Measurements from ENCODE around the gene INPP5D.

INPP5D gene

GRCh38 chr2:233186851-233187250, 126.7 kb downstream of the INPP5D start:
- no peak for TF ChIP-seq RAD21 (IDR thresholded peaks at IDR 0.05; ENCODE audit: low read depth)
- TF ChIP-seq TCF12 (IDR thresholded peaks at IDR 0.05; ENCODE audit: low read depth), result no peak
- no peak for TF ChIP-seq NFIC (IDR thresholded peaks at IDR 0.05)
- no peak for TF ChIP-seq EP300 (IDR thresholded peaks at IDR 0.05; ENCODE audit: borderline replicate concordance)
- no peak for TF ChIP-seq TAF1 (IDR thresholded peaks at IDR 0.05; ENCODE audit: low read depth)
- TF ChIP-seq EGR1 (IDR thresholded peaks at IDR 0.05), result no peak
- TF ChIP-seq, protein P1, sequence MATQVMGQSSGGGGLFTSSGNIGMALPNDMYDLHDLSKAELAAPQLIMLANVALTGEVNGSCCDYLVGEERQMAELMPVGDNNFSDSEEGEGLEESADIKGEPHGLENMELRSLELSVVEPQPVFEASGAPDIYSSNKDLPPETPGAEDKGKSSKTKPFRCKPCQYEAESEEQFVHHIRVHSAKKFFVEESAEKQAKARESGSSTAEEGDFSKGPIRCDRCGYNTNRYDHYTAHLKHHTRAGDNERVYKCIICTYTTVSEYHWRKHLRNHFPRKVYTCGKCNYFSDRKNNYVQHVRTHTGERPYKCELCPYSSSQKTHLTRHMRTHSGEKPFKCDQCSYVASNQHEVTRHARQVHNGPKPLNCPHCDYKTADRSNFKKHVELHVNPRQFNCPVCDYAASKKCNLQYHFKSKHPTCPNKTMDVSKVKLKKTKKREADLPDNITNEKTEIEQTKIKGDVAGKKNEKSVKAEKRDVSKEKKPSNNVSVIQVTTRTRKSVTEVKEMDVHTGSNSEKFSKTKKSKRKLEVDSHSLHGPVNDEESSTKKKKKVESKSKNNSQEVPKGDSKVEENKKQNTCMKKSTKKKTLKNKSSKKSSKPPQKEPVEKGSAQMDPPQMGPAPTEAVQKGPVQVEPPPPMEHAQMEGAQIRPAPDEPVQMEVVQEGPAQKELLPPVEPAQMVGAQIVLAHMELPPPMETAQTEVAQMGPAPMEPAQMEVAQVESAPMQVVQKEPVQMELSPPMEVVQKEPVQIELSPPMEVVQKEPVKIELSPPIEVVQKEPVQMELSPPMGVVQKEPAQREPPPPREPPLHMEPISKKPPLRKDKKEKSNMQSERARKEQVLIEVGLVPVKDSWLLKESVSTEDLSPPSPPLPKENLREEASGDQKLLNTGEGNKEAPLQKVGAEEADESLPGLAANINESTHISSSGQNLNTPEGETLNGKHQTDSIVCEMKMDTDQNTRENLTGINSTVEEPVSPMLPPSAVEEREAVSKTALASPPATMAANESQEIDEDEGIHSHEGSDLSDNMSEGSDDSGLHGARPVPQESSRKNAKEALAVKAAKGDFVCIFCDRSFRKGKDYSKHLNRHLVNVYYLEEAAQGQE (IDR thresholded peaks at IDR 0.05; ENCODE audit: low read depth), result no peak
- TF ChIP-seq, protein P2, sequence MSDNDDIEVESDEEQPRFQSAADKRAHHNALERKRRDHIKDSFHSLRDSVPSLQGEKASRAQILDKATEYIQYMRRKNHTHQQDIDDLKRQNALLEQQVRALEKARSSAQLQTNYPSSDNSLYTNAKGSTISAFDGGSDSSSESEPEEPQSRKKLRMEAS (IDR thresholded peaks at IDR 0.05), result no peak
- no peak for TF ChIP-seq TEAD4 (IDR thresholded peaks at IDR 0.05)
- no peak for TF ChIP-seq YY1 (IDR thresholded peaks at IDR 0.05; ENCODE audit: low read depth)
- no peak for TF ChIP-seq CREB1 (IDR thresholded peaks at IDR 0.05; ENCODE audit: low read depth)
- no peak for TF ChIP-seq ZBTB7A (IDR thresholded peaks at IDR 0.05; ENCODE audit: low read depth)
- TF ChIP-seq, protein P3, sequence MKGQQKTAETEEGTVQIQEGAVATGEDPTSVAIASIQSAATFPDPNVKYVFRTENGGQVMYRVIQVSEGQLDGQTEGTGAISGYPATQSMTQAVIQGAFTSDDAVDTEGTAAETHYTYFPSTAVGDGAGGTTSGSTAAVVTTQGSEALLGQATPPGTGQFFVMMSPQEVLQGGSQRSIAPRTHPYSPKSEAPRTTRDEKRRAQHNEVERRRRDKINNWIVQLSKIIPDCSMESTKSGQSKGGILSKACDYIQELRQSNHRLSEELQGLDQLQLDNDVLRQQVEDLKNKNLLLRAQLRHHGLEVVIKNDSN (IDR thresholded peaks at IDR 0.05), result no peak
- no peak for TF ChIP-seq CEBPB (IDR thresholded peaks at IDR 0.05)
- TF ChIP-seq FOXM1 (IDR thresholded peaks at IDR 0.05; ENCODE audit: borderline replicate concordance, low read depth), result no peak

DNA sequence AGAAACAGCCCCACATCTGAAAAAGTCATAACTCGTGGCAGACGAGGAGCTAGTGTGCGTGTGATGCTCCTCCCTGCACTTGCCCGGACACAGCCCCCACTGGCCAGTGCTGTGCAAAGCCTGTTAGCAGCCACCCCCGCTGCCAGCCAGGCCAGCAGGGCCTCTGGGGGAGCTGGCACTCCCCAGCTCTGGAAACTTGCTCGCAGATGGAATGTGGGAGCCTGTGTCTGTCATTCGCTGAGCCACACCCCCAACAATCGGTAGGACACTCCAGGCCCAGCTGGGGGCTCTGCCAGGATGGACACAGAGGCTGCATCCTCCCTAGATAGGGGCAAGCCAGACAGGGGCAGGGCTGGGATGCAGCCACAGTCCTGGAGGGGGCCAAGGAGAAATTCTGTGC, 128.9 kb downstream of the INPP5D start:
- TF ChIP-seq, protein P1 (IDR thresholded peaks at IDR 0.05; ENCODE audit: low read depth), result no peak
- TF ChIP-seq NFIC (IDR thresholded peaks at IDR 0.05) (no peak), TCF12 (IDR thresholded peaks at IDR 0.05; ENCODE audit: low read depth) (no peak), CREB1 (IDR thresholded peaks at IDR 0.05; ENCODE audit: low read depth) (no peak), EGR1 (IDR thresholded peaks at IDR 0.05) (no peak), TEAD4 (IDR thresholded peaks at IDR 0.05) (no peak), ZBTB7A (IDR thresholded peaks at IDR 0.05; ENCODE audit: low read depth) (no peak), EP300 (IDR thresholded peaks at IDR 0.05; ENCODE audit: borderline replicate concordance) (no peak), RAD21 (IDR thresholded peaks at IDR 0.05; ENCODE audit: low read depth) (no peak)

DNA sequence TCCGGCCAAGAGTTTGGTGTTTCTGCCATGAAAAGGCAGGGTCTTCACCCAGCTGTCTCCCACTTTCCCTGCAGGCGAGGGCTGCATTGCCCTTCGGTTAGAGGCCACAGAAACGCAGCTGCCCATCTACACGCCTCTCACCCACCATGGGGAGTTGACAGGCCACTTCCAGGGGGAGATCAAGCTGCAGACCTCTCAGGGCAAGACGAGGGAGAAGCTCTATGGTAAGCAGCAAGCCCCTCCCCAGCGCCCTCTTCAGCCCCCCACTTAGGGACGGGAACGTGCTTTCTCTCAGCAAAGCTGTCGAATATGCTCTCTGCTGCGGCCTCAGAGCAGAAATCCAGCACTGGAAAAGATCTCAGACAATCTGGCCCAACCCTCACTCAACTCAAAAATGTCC, 133.6 kb downstream of the INPP5D start:
- TF ChIP-seq CREB1 (IDR thresholded peaks at IDR 0.05; ENCODE audit: low read depth), result no peak
- TF ChIP-seq, protein P3 (IDR thresholded peaks at IDR 0.05), result no peak
- no peak for TF ChIP-seq FOXM1 (IDR thresholded peaks at IDR 0.05; ENCODE audit: borderline replicate concordance, low read depth)
- no peak for TF ChIP-seq TAF1 (IDR thresholded peaks at IDR 0.05; ENCODE audit: low read depth)
- TF ChIP-seq RAD21 (IDR thresholded peaks at IDR 0.05; ENCODE audit: low read depth), result no peak
- no peak for TF ChIP-seq ZBTB7A (IDR thresholded peaks at IDR 0.05; ENCODE audit: low read depth)
- no peak for TF ChIP-seq TCF12 (IDR thresholded peaks at IDR 0.05; ENCODE audit: low read depth)

DNA sequence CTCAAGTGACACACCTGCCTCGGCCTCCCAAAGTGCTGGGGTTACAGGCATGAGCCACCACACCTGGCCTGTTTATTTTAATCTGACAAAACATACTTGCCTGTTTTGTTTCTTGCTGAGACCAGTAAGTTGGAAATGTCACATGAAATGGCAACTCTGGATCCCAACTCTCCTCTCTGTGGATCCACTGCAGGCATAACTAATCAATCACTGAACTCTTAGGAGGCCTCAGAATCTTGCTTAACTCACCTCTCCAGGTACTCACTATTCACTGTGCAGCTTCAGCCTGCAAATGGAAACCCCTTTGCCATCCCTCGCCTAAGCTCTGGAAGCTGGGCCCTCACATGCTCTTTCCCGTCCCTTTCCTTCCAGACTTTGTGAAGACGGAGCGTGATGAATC, 134.9 kb downstream of the INPP5D start:
- TF ChIP-seq RAD21 (IDR thresholded peaks at IDR 0.05; ENCODE audit: low read depth), result no peak
- TF ChIP-seq FOXM1 (IDR thresholded peaks at IDR 0.05; ENCODE audit: borderline replicate concordance, low read depth), result no peak
- TF ChIP-seq, protein P3 (IDR thresholded peaks at IDR 0.05), result no peak
- no peak for TF ChIP-seq CEBPB (IDR thresholded peaks at IDR 0.05)
- TF ChIP-seq, protein P1 (IDR thresholded peaks at IDR 0.05; ENCODE audit: low read depth), result no peak
- TF ChIP-seq TAF1 (IDR thresholded peaks at IDR 0.05; ENCODE audit: low read depth), result no peak
- TF ChIP-seq YY1 (IDR thresholded peaks at IDR 0.05; ENCODE audit: low read depth), result no peak
- TF ChIP-seq ZBTB7A (IDR thresholded peaks at IDR 0.05; ENCODE audit: low read depth), result no peak
- TF ChIP-seq EGR1 (IDR thresholded peaks at IDR 0.05), result no peak
- TF ChIP-seq EP300 (IDR thresholded peaks at IDR 0.05; ENCODE audit: borderline replicate concordance), result no peak
- TF ChIP-seq, protein P2 (IDR thresholded peaks at IDR 0.05), result no peak
- no peak for TF ChIP-seq NFIC (IDR thresholded peaks at IDR 0.05)
- no peak for TF ChIP-seq CREB1 (IDR thresholded peaks at IDR 0.05; ENCODE audit: low read depth)
